SH-SY5Y (cell line): ENCODE data around the gene SEMA4A.

Experiments
- GATA2 ChIP-seq: IDR thresholded peaks from 2 replicates; pipeline ENCODE4 v1.6.1; 2011; ENCODE audit warnings: mild to moderate bottlenecking, low read depth, low read length
- GATA3 ChIP-seq: IDR thresholded peaks from 2 replicates; pipeline ENCODE4 v1.6.1; 2011; ENCODE audit warnings: low read depth, mild to moderate bottlenecking, low read length, moderate library complexity

Gene SEMA4A

DNA sequence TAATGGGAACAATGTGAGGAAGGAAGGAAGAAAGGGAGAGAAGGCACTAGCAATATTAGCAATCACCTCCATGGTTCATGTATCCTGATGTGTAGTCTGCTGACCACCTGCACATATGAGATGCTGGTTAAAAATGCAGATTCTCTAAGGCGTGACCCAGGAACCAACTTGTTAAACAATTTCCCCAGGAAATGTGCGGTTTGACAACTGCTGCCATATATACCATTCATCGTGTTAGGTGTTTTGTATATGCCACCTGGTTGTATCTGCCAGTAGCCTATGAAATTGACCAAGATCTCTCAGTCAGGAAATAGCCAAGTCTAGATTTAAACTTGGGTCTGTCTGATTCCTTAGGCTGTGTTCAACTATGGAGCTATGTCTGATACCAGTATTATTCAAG lies 4.1 kb downstream of the SEMA4A start:
- TF ChIP-seq GATA2 (no peak), GATA3 (no peak)

DNA sequence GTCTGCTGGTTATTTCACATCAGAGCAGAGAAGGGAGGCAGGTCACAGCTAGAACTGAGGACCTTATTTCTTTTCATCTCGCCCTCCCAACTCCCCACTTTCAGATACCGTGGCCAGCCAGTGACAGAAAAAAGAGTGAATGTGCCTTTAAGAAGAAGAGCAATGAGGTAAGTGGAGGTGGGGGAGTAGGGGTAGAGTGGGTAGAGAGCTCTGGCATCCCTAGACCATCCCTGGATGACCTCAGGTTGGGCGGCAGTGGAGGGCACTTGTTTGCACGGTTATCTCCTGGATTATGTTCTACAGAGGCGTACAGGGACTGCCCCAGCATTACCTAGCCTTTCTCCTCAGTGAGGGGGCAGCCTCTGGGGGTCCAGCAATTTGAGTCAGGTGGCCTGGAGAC lies 4.6 kb downstream of the SEMA4A start:
- TF ChIP-seq GATA2 = no peak
- no peak for TF ChIP-seq GATA3

DNA sequence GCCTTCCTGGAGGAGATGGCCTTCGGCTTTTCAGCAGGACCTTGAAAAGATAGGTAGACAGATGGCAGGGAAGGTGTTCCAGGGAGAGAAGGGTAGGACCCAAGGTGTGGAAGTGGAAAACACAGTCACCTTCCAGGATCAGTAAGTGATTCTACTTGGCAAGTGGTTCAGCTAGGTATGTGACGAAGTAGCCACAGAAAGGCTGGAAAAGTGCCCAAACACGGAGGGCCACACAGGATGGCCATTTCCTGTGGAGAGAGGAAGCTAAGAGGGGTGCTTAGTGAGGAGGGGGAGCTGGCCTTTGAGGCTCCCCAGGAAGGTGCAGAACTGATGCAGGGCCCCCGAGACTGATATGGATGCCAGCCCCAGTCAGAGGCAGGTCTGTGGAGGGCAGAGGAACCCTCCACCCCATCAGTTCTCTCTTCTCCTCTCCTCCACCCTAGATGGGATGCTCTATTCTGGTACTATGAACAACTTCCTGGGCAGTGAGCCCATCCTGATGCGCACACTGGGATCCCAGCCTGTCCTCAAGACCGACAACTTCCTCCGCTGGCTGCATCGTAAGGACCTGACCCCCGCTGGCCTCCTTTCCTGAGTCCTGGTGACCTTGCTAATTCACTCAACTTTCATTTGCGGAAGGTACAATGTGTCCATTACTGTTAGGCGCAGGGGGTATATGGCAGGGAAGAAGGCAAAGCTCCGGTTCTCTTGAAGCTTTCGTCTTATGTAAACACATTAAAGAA lies 6.8 kb downstream of the SEMA4A start:
- no peak for TF ChIP-seq GATA3
- TF ChIP-seq GATA2 = no peak

DNA sequence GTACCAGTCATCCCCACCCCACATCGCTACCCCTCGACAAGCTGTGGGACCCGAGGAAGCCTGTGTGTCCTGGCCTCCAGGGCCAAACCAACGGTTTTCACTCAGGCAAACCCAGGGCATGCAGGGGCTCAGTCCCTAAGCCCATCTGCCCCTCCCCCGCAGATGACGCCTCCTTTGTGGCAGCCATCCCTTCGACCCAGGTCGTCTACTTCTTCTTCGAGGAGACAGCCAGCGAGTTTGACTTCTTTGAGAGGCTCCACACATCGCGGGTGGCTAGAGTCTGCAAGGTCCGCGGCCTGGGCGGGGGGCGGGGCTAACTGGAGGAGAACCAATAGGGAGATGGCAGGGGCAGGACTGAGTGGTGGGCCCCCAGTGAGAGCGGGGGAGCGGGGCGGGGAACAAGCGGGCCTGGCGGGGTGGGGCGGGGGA lies 7.4 kb downstream of the SEMA4A start:
- TF ChIP-seq GATA2 (no peak), GATA3 (no peak)

DNA sequence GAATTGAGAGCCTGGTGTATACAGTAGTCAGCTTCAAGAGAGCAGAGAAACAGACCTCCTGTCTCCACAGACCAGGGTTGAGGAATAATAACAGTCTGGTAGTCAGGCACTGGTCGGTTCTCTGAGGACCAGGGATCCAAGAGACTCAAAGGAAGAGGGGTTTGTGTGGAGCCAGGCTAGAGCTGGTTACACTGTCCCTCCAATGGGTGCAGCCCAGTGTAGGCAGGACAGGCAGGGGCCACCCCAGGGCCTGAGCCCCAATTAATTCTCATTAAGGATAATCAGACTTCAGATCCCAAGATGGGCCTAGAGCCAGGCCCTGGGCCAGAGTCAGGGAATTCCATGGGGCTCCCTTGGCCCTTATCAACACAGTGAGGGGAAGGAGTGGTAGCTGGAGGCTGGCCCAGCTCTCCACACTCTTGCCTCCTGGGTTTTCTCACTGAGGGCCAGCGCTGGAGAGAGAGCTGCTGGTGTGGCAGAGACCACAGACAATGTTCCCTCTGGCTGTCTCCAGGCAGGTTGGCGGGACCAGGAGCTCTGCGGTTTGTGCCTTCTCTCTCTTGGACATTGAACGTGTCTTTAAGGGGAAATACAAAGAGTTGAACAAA lies 9.1 kb downstream of the SEMA4A start:
- peak; percentile 76 for TF ChIP-seq GATA2
- no peak for TF ChIP-seq GATA3

DNA sequence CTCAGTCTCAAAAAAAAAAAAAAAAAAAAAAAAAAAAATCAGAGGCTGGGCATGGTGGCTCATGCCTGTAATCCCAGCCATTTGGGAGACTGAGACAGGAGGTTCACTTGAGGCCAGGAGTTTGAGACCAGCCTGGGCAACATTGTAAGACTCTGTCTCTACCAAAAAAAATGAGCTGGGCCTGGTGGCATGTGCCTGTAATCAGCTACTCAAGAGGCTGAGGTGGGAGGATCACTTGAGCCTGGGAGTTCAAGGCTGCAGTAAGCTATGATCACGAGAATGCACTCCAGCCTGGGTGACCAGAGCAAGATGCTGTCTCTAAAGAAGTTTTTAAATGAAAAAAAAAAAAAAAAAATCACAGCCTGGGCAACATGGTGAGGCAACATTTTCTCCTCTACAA lies 10.3 kb downstream of the SEMA4A start:
- TF ChIP-seq GATA2 = no peak
- TF ChIP-seq GATA3 = no peak

DNA sequence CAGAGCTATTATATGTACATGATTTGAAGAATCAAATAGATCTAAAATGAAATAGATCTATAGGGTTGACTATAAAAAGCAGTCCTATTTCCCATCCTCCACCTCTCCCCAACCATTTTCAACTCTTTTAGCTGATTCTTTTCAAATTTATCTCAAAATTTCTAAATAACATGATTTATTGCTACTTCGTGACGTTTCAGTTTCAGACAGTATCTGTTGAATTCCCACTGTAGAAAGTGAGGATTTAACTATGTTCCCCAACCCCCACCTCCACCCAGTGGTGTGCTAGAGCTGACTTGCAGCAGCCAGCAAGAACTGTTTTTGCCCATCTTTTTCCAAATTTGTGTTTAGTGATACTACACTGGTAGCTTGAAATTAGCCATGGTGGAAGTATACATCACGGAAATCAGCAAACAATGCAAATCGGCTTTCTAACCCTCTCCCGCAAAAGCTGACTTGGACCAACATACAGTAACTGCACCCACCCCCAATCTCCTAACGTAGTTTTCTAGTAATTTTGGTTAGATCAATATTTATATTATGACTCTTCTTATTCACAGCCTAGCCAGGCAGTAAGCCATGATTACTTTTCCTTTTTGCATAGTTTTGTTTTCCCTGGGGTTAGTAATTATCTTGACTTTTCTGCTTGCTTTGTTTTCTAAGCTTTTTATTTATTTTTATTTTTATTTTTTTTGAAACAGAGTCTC lies 10.9 kb downstream of the SEMA4A start:
- no peak for TF ChIP-seq GATA2
- TF ChIP-seq GATA3 = no peak

DNA sequence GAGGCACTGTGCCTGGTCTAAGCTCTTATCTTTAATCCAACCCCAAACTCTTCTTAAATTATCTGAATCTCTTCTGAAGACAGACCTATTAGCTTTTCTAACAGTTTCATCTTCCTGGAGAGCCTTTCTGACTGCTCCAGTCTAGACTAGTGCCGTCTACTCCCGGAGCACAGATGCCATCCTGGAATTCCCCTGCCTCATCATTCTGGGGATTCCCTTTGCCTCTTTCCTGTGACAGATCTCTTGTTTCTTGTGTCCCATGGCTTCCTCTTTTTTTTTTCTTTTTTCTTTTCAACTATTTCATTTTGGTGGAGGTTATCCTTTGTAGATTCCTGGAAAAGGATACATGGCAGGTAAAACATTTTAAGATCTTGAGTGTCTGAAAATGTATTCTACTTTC lies 11.7 kb downstream of the SEMA4A start:
- no peak for TF ChIP-seq GATA3

DNA sequence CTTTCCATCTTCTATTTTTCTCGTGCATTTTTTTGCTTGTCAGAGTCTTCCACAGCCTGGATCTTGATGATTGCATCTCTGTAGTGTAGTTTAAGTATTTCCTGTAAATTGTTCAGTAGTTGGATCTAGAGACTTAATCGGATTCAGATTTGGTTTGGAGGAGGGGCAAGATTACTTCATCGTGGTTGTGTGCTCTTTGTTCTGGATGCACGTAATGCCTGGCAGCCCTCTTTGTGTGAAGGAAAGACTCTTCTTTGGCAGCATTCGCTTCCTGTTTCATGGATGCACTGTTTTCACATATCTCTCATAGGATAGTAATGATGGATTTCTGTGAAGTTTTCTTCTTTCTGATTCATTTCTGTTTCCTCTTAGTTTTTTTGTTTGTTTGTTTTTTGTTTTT lies 14.2 kb downstream of the SEMA4A start:
- TF ChIP-seq GATA2 = no peak
- TF ChIP-seq GATA3 = no peak

DNA sequence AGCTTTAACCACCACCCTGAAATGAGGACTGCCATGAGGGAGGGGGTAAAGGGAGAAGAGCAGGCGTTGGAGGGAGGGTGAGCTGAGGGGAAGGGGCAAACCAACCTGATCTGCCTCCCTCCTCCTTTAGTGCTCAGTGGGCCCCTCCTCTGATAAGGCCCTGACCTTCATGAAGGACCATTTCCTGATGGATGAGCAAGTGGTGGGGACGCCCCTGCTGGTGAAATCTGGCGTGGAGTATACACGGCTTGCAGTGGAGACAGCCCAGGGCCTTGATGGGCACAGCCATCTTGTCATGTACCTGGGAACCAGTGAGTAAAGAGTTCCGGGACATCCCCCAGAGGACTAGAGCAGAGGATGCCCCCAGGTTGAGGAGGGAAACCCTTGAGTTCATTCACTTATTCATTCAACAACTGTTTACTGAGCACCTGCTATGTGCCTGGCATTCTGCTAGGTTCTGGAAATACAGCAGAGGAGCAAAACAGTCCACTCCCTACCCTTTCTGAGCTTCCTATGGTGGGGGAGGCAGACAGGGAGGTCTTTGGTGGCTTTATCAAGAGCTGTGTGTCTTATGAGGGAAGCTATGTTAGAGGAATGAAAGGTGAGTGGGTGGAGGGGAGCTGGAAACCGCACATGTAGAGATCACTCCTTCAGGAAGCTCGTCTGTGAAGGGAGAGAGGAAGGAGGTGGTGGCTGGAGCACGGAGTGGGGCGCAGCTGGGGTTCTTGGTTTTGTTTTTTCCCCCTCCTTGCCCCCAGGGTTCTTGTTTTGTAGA lies 19.5 kb downstream of the SEMA4A start:
- TF ChIP-seq GATA3 = no peak
- TF ChIP-seq GATA2 = no peak

DNA sequence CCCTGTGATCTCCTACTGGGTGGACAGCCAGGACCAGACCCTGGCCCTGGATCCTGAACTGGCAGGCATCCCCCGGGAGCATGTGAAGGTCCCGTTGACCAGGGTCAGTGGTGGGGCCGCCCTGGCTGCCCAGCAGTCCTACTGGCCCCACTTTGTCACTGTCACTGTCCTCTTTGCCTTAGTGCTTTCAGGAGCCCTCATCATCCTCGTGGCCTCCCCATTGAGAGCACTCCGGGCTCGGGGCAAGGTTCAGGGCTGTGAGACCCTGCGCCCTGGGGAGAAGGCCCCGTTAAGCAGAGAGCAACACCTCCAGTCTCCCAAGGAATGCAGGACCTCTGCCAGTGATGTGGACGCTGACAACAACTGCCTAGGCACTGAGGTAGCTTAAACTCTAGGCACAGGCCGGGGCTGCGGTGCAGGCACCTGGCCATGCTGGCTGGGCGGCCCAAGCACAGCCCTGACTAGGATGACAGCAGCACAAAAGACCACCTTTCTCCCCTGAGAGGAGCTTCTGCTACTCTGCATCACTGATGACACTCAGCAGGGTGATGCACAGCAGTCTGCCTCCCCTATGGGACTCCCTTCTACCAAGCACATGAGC lies 23.3 kb downstream of the SEMA4A start:
- no peak for TF ChIP-seq GATA3
- TF ChIP-seq GATA2 = no peak

DNA sequence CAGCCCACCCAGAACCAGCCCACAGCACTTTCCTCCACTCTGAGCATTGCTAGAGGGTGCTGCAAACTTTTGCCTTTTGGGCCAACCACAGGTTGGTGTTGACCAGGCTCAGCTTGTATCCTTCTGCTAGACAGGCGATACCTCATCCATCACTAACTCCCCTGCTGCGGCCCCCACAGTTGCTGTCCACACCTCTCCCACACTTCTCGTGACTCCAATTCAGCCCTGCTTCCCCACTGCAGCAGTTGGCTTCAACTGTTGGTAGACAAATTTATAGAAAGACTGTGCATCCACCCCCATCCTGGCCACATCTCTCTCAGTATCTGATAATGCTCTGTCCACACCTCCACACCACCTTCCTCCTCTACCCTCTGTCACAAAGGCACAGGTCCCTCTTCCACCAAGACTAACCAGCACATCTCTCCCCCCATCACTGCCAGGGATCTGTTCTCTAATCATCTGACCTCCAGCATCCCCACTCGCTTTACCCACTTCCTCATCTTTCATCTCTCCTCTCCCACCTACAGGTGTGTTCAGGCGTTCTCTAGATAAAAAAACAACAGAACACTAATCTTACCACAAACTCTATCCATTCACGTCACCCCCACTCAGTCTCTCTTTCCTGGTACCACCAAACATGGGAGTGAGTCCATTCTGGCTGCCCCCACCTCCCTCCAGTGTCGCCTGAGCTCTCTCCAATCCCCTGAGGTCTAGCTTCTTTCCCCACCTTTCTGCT lies 24.7 kb downstream of the SEMA4A start:
- TF ChIP-seq GATA3 (no peak), GATA2 (no peak)

DNA sequence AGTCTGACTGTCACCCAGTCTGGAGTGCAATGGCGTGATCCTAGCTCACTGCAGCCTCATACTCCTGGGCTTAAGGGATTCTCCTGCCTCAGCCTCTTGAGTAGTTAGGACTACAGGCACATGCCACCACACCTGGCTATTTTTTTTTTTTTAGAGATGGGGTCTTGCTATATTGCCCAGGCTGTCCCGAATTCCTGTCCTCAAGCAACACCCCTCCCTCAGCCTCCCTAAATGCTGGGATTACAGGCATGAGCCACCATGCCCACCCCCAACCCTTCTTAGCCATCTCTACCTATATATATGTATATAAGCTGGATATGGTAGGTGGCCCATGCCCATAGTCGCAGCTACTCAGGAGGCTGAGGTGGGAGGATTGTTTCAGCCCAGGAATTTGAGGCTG lies 27.1 kb downstream of the SEMA4A start:
- TF ChIP-seq GATA3 (no peak), GATA2 (no peak)
